GM19025 (cell line): ENCODE results near the gene MAP2K7.
"Not testable (repeated sequence)": the region's sequence is repeated elsewhere in the genome, so short reads cannot be mapped to it uniquely, and the experiment has no call there.

Experiments
- ATAC-seq: cut with Tn5 transposase; IDR thresholded peaks from one replicate; pipeline ENCODE4 v1.9.1; 2021; ENCODE audit warnings: mild to moderate bottlenecking, low read depth, moderate library complexity; ENCODE audit not compliant: unreplicated experiment

MAP2K7 gene

GRCh38 chr19:7903244-7904073 lies at the start of gene MAP2K7:
MAP2K7 (plus strand) TSS chr19:7903877; CDS start chr19:7903945, 68 bp downstream.
- peak; percentile 89 for ATAC-seq

GRCh38 chr19:7855426-7856108 lies 48.1 kb upstream of the MAP2K7 start:
- no peak for ATAC-seq

GRCh38 chr19:7856109-7856591 lies 47.5 kb upstream of the MAP2K7 start:
- no peak for ATAC-seq

GRCh38 chr19:7856679-7857663 lies 46.7 kb upstream of the MAP2K7 start:
- ATAC-seq: no peak

GRCh38 chr19:7857727-7858108 lies 46.0 kb upstream of the MAP2K7 start:
- ATAC-seq: no peak

GRCh38 chr19:7858109-7858770 lies 45.4 kb upstream of the MAP2K7 start:
- ATAC-seq: no peak

- ATAC-seq: not testable (repeated sequence)
Measured at GRCh38 chr19:7859087-7859486, 44.6 kb upstream of the MAP2K7 start.

- ATAC-seq: no peak
Measured at GRCh38 chr19:7859831-7860713, 43.6 kb upstream of the MAP2K7 start.

GRCh38 chr19:7860714-7861618 lies 42.7 kb upstream of the MAP2K7 start:
- no peak for ATAC-seq

GRCh38 chr19:7861619-7862412 lies 41.9 kb upstream of the MAP2K7 start:
- ATAC-seq: no peak

GRCh38 chr19:7862413-7862951 lies 41.2 kb upstream of the MAP2K7 start:
- ATAC-seq: no peak

GRCh38 chr19:7863157-7863970 lies 40.3 kb upstream of the MAP2K7 start:
- ATAC-seq: no peak

GRCh38 chr19:7863971-7864689 lies 39.5 kb upstream of the MAP2K7 start:
- no peak for ATAC-seq

- no peak for ATAC-seq
Measured at GRCh38 chr19:7864690-7865074, 39.0 kb upstream of the MAP2K7 start.

GRCh38 chr19:7865262-7865911 lies 38.3 kb upstream of the MAP2K7 start:
- ATAC-seq: no peak
